ENCODE data around the gene NT5C. TPM values are rescaled to one million over a fixed set of nuclear protein-coding genes. Genes with fewer than 3 reads are reported as not detected.
"Not testable (repeated sequence)": the region's sequence is repeated elsewhere in the genome, so short reads cannot be mapped to it uniquely, and the experiment has no call there.

The NT5C gene
- total RNA-seq, 1 experiment from 2014 or later, result 115 TPM

GRCh38 chr17:75138519-75138918, 7.0 kb upstream of the NT5C start:
- Histone ChIP-seq H3K9me3 (ENCODE audit: control insufficient read depth in 1 of 2, insufficient read depth in 1 of 2, low read depth in 1 of 2, low read length in 2 of 2) (no peaks in the 10 kb centered on the region), H3K4me3 (replicated peaks in 1 of 2; ENCODE audit: low read depth in 1 of 2, low read length in 2 of 2) (no peak overlapping the region), H3K79me2 (ENCODE audit: insufficient read depth, low read length) (peaks cover 53% of the 10 kb centered on the region), H4K20me1 (ENCODE audit: insufficient read depth) (peaks cover 9% of the 10 kb centered on the region; the same call in 1 of the 2 replicates), H2AFZ (ENCODE audit: low read depth, low read length, poor library complexity, severe bottlenecking) (no peak overlapping the region), H3K27me3 (ENCODE audit: insufficient read depth, low read length) (no peaks in the 10 kb centered on the region), H3K9me2 (ENCODE audit: insufficient read depth) (no peaks in the 10 kb centered on the region), H3K4me2 (ENCODE audit: low read length) (no peak overlapping the region), H3K36me3 (ENCODE audit: control insufficient read depth in 1 of 2, insufficient read depth in 2 of 2, low read length in 2 of 2) (peaks cover 53 to 62% of the 10 kb centered on the region in 2 experiments), H3K9ac (ENCODE audit: low read length) (no peak overlapping the region), H3K4me1 (ENCODE audit: control insufficient read depth in 1 of 2, insufficient read depth in 2 of 2, low read length in 2 of 2) (peaks cover 5 to 20% of the 10 kb centered on the region in 2 experiments; a peak in 3 of 4 replicates), H3K27ac (ENCODE audit: low read depth, low read length) (no peak overlapping the region)
- intact Hi-C loops (cut with micrococcal nuclease), result no loop called here
- DNase-seq (ENCODE audit: low read depth, low spot score) (no peak), ATAC-seq (no peak)
- ChIA-PET CTCF (no interaction called here), POLR2A (no interaction called here), RAD21 (ENCODE audit: low non-redundant PET in 1 of 2, low total read pairs in 2 of 2, uncharacterized antibody in 2 of 2, unreplicated experiment in 2 of 2) (no interaction called here)
- BruUV-seq (replicated peaks), result no TSS peak
- TF ChIP-seq RAD21 (IDR thresholded peaks at IDR 0.05; ENCODE audit: low read depth) (no peak), SIN3A (IDR thresholded peaks at IDR 0.05; ENCODE audit: low read depth) (no peak), YY1 (IDR thresholded peaks at IDR 0.05; ENCODE audit: extremely low read depth, insufficient replicate concordance, low read depth, low read length) (no peak), POLR2AphosphoS5 (IDR thresholded peaks at IDR 0.05; ENCODE audit: low read depth, low read length) (no peak), EZH2phosphoT487 (IDR thresholded peaks at IDR 0.05; ENCODE audit: borderline replicate concordance) (no peak), ATF3 (IDR thresholded peaks at IDR 0.05) (no peak), FOSL1 (IDR thresholded peaks at IDR 0.05; ENCODE audit: low read depth) (no peak), ZNF274 (IDR thresholded peaks at IDR 0.05; ENCODE audit: low read depth, low read length) (no peak), EGR1 (IDR thresholded peaks at IDR 0.05; ENCODE audit: low read depth) (no peak)
- TF ChIP-seq, protein P1, sequence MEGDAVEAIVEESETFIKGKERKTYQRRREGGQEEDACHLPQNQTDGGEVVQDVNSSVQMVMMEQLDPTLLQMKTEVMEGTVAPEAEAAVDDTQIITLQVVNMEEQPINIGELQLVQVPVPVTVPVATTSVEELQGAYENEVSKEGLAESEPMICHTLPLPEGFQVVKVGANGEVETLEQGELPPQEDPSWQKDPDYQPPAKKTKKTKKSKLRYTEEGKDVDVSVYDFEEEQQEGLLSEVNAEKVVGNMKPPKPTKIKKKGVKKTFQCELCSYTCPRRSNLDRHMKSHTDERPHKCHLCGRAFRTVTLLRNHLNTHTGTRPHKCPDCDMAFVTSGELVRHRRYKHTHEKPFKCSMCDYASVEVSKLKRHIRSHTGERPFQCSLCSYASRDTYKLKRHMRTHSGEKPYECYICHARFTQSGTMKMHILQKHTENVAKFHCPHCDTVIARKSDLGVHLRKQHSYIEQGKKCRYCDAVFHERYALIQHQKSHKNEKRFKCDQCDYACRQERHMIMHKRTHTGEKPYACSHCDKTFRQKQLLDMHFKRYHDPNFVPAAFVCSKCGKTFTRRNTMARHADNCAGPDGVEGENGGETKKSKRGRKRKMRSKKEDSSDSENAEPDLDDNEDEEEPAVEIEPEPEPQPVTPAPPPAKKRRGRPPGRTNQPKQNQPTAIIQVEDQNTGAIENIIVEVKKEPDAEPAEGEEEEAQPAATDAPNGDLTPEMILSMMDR (IDR thresholded peaks at IDR 0.05 in 2 of 3, conservative IDR thresholded peaks at IDR 0.05 in 1 of 3; ENCODE audit: borderline replicate concordance in 1 of 3, insufficient read depth in 1 of 3, low read depth in 2 of 3, low read length in 2 of 3), result no peak

- H3K4me2 ChIP-seq (ENCODE audit: low read length); intact Hi-C loops (cut with micrococcal nuclease); BruUV-seq (replicated peaks); H3K4me3 ChIP-seq (replicated peaks in 1 of 2; ENCODE audit: low read depth in 1 of 2, low read length in 2 of 2); H2AFZ ChIP-seq (ENCODE audit: low read depth, low read length, poor library complexity, severe bottlenecking); H3K9ac ChIP-seq (ENCODE audit: low read length); CTCF ChIA-PET; H4K20me1 ChIP-seq (ENCODE audit: insufficient read depth); H3K27me3 ChIP-seq (ENCODE audit: insufficient read depth, low read length); DNase-seq (ENCODE audit: low read depth, low spot score); H3K27ac ChIP-seq (ENCODE audit: low read depth, low read length); H3K9me2 ChIP-seq (ENCODE audit: insufficient read depth); ATAC-seq; RAD21 ChIA-PET (ENCODE audit: low non-redundant PET in 1 of 2, low total read pairs in 2 of 2, uncharacterized antibody in 2 of 2, unreplicated experiment in 2 of 2); H3K9me3 ChIP-seq (ENCODE audit: control insufficient read depth in 1 of 2, insufficient read depth in 1 of 2, low read depth in 1 of 2, low read length in 2 of 2): not testable (repeated sequence)
- Histone ChIP-seq H3K79me2 (ENCODE audit: insufficient read depth, low read length) (peaks cover 47% of the 10 kb centered on the region), H3K4me1 (ENCODE audit: control insufficient read depth in 1 of 2, insufficient read depth in 2 of 2, low read length in 2 of 2) (peaks cover 10 to 26% of the 10 kb centered on the region in 2 experiments; a peak in 3 of 4 replicates), H3K36me3 (ENCODE audit: control insufficient read depth in 1 of 2, insufficient read depth in 2 of 2, low read length in 2 of 2) (peaks cover 47 to 57% of the 10 kb centered on the region in 2 experiments)
- POLR2A ChIA-PET, result interaction anchor here (1.5 kb wide), 1 partner anchor 125 kb away, joined by 5 read pairs; the partner anchor contains the start of gene MRPL58
Observed at GRCh38 chr17:75137762-75138161, 6.2 kb upstream of the NT5C start.

Data from HCT116 (cell line).